HG03097 (cell line): ENCODE results near the gene NTM.

Experiments used
- ATAC-seq: cut with Tn5 transposase; IDR thresholded peaks from one replicate; pipeline ENCODE4 v1.9.1; 2021; ENCODE audit not compliant: unreplicated experiment, low FRiP score

The NTM gene

DNA sequence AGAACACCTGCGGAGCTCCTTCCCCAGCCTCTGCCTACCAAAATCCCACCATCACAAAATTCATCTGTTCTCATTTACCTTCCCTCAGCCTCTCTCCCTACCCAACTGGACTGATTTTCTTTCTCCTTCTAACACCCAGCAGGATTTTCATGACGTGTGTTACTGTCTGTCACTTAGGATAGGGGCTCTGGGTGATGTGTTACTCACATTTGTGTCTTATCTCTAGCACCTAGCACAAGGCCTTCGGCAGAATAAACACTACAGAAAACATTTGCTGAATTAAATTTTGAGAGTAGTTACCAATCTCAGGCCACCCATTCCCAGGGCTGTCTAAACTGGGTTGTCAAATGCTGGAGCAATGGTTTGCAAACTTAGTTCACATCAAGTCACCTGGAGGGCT lies 88.0 kb downstream of the NTM start:
- ATAC-seq, result no peak

DNA sequence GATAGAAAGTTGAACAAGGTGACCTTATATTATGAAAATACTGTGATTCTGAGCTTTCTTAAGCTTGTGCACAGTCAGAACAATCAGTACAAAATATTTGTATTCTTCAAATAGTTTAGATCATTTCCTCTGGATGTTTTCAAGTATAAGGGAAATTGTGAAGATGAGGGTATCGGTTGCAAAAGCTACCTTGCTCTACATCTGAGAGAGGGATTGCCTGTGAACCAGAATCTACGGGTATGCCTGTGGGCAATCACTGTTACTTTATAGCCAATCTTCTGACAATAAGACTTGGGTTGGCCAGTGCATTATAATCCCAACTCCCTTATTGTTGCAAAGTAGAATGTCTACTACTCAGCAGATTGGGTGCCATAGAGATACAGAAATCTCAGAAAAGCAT lies 90.5 kb downstream of the NTM start:
- ATAC-seq, result no peak

DNA sequence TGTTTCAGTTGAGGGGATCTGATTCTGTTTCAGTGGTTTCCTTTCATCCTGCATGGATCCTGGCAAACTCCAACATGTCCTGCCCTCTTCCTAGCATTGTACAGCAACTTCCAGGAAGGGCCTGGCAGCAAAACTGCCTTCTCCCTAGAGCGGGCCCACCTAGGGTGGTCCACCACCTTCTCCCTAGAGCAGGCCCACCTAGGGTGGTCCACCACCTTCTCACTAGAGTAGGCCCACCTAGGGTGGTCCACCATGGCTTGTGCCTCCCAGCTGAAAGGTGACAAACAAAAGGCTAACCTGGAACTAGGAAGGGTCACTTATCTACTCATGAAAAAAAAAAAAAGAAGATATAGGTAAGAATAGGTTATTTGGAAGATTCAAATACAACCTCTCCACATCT lies 92.2 kb downstream of the NTM start:
- no peak for ATAC-seq

DNA sequence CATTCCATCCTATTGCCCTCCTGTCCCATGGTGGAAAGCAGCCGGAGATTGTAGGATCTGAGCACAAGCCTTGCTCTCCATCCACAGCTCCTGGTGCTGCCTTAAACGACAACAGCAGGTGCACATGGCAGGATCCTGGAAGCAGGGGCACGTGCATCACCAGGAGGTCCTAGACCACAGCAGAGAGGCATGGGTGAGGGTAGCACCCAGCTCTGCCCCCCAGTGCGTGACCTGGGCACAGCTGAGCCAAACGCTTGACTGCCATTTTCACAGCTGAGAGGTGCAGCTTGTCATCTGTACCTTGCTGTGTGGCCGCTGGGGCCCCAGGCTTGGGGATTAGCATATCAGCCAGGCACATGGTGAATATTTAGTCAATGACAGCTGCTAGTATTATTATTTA lies 92.7 kb downstream of the NTM start:
- no peak for ATAC-seq

DNA sequence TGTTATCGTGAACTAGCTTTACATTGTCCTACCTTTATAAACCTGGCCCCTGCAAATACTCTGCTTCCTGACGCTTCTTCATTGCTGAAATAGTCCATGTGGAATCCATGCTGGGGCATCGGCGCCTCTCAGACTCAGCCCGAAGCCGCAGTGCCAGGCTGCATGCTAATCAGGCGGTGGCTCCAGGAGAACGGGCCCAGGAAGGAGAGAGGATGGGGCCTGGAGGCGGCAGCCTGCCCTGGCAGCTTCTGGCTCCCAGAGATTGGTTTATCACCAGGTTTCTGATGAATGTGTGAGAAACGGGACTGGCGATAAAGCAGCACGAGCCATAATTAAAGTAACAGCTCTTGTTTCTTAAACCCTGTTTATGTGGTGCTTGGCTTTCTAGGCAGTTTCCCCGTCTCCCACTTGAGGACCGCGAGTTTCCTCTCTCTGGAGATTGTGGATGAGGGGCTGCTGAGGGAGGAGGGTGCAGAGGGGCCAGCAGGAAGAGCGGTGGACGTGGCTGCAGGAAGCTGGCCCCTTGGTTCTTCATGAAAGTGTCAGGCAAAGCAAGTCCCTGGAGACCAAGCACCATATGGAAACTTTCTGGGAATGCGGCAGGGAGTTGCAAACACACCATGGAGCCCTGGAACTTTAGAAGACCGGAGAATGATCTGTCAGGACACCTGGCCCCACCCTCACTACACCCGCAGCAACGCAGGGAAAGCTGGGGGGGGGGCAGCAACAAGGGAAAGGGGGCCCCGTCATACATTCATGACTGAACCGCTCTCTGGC lies 93.4 kb downstream of the NTM start:
- no peak for ATAC-seq

DNA sequence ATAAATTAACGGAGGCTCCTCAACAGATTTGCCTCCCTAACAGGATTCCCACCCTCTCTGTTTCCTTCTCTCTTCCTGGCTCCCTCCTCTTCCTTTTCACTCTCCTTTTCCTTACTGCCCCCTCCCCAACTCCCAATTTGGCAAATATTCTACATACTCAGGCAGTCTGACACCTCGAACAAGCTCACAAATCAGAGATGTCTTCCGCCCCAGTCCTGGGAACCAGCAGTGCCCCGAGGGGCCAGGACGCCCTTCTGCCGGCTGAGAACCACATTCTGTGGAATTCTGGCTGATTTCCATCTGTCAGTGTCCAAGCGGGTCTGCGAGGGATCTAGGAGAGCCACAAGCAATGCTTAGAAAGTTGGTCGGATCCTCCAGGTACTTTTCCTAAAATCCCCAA lies 94.0 kb downstream of the NTM start:
- no peak for ATAC-seq

DNA sequence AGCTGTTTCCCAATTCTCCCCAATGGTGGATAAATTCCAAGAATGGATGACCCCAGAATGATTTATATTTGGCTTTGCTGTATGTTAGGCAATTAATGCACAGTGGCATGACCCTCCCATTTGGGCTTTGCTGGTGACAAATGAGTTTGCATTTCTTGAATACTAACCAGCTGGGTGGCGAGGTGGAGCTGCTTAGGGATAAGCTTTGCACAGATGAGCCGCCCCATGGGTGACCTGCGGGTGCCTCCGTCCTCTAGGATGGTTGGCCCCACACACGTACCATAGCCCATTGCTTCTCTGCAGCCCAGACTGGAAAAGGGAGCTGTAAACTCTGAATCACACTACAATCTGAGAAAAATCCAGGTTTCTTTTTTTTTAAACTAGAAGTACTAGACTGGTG lies 94.6 kb downstream of the NTM start:
- ATAC-seq, result no peak

DNA sequence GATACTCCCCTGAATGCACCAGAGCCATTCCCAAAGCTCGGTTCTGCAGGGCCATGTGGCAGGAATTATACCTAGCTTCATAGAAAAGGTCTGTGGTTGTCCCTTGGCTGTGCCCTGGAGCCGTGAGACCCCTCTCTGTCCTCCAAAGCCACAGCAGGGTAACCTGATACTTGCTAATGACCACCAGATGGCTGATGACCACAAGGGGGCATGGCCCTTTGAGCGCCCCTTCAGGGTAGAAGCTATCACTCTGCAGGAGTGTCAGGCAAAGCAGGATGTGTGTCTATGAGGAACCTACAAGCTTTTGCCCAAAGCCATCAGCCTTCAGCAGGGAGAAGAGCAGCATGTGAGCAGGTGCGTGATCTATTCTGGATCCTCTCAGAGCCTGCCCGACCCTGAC lies 95.3 kb downstream of the NTM start:
- no peak for ATAC-seq

DNA sequence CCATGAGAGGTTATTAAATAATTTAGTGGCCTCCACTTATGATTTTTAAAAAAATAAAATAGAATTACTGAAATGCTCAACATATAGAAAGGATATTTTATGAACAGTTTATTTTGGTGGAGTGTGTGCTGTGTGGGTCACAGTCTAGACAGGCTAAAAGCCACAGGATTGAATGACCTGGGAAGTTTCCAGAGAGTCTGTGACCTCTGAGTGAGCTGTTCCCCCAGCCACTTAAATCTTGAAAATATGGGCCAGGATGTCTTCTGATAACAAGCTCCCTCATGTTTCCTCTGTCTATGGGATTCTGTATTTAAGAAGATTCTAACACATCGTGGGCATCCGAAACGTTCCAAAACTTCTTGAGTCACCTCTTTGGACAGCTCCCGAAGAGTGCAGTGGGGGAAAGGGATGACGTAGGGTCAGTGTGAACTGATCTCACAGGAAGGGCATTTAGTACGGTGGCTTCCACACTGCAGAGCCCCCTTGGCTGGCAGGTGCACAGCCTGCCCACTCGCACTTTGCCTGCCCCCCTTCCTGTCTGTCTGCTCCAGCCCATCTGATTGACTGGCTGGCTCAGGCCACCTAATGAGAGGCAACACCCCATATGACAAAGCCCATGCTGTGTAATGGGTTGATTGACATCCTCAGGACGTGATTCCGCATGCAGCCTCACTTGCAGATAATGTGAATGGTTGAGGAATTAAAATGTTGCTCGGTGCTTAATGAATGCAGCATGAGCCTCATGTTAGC lies 97.4 kb downstream of the NTM start:
- no peak for ATAC-seq

DNA sequence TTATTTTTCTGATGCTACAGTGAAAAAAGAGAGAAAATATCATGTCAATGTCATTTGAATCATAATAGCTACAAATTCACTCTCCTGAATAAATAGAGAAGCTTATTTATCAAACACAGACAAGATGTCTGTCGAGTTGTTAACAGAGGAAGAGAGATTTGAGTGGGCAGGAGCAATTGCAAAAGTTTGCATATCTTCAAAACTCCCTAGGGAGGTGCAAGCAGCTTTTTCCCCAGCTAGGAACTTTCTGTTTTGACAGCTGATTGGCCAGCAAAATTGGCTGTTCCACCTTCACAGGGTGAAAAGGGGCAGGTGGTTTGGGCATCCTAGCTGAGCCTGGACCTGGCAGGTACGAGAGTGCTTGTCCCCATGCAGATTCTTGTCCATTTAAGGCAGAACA lies 98.2 kb downstream of the NTM start:
- ATAC-seq, result no peak

DNA sequence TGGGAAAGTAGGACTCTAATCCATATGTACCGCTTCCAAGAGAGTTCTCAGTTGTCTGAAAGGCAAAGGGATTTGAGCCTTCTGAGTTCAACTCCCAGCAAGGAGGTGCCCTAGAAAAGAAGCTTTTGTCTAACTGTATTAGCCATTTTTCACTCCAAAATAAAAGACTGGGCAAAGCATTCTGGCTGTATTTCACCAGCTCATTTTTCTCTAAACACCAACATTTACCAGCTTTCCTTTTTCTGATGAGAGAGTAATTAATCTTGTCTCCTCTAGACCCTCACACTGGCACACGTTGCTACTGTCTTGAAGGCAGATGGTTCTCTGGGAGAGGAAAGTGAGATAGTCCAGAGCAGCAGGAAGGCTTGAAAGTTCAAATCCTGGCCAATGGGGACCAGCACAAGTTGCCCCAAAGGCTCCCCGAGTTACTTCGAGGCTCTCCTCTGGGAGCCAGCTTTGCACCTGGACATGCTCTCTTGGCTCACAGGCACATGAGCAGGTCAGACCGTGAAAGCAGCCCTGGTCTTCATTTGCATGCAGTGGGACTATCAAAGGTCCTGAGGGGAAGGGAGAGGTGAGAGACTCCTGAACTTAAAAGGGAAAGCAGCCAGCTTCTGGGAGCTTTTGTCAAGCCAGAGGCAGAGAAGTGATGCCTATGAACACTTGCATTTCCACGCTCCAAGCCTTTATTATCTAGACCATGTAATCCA lies 100.0 kb downstream of the NTM start:
- ATAC-seq, result no peak

DNA sequence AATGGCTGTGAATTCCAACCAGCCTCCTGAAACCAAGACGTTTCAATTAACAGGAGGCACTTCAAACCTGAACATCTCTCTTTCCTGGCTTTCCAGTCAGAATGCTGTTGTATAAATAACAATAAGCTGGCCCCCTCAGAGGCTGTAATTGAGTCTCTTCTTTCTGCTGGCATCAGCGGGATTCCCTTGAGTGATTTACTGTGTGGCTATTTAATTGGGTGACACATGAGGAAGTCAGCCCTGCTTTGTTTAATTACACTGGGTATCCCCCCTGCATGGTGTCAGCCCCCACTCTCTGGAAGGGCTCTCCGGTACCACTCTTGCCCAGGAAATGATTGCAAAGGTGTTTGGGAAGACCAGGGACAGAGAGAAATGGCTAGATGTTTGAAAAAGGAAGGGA lies 101.6 kb downstream of the NTM start:
- no peak for ATAC-seq

DNA sequence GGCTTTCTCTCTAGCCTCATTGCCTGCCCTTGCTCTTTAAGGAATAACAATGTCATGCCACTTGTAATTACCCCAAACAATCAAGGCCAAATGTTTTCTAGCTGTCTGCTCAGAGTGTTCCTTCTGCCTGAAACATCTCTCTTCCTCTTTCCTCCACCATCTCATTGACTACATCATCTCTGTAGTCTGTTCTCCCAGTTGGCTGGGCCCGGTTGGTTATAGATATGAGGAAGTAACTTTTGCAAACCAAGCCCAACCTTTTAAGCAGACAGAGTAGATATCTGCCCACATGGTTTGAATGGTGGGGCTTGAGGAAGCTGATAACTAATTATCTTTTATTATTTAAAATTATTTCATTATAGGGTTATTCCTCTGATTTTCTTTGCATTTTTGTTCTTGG lies 104.5 kb downstream of the NTM start:
- ATAC-seq, result no peak

DNA sequence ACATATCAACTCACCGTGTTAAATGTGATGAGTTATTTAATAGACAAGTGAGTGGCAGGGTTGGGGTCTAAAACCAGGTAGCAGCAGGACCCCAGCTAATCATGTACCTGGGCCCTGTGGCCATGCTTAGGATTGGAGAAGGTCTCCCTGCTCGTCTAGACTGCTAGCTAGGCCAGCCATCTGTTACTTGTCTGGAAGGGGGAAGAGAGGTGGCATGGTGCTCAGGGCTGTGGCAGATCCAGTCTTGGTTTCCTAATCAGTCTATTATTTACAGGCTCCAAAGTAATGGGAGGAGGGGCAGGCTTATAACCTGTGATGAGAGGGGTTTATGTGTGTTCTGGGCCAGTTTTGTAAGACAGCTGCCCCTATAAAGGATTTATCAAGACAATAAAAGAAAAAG lies 105.9 kb downstream of the NTM start:
- ATAC-seq, result no peak

DNA sequence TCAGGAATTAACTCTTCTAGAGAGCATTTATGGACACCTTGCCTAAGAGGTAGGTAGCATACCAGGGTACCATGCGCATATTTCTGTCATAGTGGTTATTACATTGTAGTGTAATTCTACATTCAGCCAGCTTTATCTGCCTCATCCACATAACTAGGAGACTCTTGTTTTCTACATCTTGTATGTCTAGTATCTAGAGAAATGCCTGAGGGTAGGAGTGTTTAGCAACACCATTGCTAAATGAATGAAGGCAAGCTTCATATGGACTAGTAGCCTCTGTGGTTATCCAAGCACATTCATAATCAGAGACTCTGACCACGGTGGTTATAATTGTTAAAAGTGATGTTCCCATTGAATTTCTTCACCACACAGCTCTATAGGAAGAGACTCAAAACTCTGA lies 107.9 kb downstream of the NTM start:
- no peak for ATAC-seq

DNA sequence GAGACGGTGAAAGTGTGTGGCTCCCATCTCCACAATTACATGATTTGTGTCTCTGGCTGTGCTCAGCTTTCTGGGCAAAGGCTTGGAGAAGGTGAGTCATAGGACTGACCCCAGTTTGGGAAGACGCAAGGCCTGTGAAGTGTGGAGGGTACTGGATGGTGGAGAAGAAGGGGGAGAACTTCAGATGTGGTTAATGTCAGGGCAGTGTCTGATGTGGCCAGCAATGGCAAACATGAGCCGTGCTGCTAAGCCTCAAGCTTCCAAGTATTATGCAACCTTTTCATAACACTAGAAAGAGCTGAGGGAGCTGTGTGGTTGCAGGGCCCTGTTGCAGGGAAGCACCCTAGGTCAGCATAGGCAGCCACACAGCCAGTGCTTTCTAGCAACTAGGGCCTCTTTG lies 110.9 kb downstream of the NTM start:
- no peak for ATAC-seq

DNA sequence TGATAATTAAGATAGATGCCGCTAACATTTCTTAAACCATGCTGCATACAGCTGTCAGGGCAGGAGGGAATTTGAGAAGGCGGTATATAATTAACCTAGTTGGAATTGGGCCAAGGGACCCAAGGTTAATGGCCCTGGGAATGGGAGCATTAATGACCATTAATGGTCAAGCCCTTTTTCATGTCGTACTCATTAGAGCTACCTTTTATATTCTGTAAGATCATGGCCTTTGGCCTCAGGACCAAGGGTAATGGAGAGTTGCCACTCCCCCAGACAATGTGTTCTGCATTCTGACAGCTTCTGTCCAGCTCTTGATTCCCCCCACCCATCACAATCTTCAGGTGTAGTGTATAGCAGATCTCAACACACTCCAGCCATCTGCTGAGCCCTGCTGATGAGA lies 111.6 kb downstream of the NTM start:
- no peak for ATAC-seq

DNA sequence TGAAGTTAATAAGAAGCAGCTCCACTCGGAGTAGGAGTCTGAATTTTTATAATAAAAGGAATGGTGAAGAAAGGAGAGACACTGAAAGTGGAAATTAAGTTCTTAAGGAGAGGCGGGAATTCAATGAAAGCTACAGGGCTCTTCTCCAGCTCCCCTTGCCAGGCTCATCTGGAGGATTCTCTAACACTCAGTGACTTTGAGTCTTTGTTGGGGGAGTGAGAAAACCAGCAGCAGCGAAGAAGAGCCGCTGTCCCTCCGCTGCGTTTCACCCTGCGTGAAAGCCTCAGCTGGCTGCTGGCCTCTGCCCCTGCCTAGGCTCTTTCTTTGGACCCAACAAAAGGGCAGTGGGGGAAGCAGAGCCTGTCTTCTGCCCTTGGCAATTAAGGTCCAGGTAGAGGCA lies 113.0 kb downstream of the NTM start:
- ATAC-seq, result no peak

DNA sequence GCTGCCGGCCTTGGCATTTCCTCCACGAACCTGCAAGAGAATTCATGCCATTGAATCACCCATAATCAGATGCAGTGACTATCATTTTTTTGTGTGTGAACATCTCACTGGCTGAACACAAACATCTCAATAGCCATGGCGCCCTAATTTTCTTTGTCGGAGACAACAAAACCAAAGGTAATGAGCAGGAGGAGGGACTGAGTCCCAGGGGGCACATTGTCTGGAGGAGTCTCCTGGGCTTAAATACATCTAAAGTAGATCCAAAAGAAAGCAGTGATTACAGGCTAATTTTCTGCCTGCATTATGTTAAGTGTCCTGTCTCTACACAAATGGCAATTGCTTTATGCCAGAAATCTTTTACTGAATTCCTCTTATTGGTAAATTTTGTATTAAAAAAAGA lies 113.5 kb downstream of the NTM start:
- no peak for ATAC-seq

DNA sequence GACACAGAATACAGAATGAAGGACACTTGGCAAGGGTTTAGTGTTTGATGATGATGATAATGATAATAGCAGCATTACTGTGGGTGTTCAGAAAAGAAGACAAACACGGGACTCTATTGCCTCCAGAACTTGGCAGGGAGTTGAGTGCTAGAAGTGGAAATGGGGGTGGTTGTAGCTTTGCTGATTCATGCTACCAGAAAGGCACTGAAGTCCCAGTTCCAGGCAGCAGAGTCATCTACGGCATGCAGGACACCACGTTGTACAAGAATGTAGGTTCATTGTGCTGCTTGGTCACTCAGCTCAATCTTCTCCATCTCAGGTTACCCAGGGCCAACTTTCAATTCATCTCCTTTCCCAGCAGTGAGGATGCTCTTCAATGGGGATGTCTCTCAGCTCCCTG lies 115.7 kb downstream of the NTM start:
- ATAC-seq, result no peak

DNA sequence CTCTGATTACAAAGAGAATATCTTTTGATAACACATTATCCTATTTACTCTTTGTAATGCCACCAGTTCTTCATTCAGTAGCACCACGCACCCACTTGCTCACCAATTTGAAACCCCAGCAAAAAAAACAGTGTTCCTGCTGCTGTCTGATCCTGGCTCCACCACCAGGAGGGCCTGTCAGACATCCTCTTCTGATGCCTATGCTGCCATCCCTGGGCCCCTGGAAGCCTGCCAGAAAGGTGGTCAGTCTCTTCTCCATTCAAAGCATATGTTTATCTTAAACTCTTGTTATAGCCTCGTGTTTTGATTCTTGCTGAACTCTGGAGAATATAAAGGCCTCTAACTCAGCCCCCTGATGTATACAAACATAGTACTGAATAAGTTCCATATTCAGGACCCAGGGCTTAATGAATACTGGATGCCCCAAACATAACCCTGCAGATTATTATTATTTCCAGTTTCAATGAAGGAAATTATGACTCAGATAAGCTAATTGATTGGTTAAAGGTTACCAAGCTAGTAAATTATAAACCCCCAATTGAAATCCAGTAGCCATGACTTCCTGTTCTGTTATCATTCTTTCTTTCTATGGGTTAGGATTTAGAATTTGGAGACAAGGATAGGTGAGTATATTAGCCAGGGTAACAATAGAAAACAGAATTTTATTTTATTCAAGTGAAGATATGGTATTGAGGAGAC lies 116.7 kb downstream of the NTM start:
- no peak for ATAC-seq
